HL-60/S4 treated with retinoic acid at 250 ng/mL for 4 days and 3 days (cell line): ENCODE data around the gene FBP2.
"Not testable (repeated sequence)": the region's sequence is repeated elsewhere in the genome, so short reads cannot be mapped to it uniquely, and the experiment has no call there.

Experiments
- in situ Hi-C: fragments of 300-500 bp; cut with MboI; formaldehyde crosslinking; loops from 2 replicates; pipeline ENCODE4 v1.7.0; 2022; ENCODE audit warnings: low sequenced_read_pairs

Gene FBP2

GRCh38 chr9:94606646-94607422 lies 13.2 kb upstream of the FBP2 start:
- in situ Hi-C loops = no loop called here

- in situ Hi-C loops = no loop called here
Observed at GRCh38 chr9:94603259-94604160, 9.9 kb upstream of the FBP2 start.

- in situ Hi-C loops = no loop called here
Observed at GRCh38 chr9:94602666-94603065, 9.0 kb upstream of the FBP2 start.

- in situ Hi-C loops = no loop called here
Observed at GRCh38 chr9:94600715-94601114, 7.1 kb upstream of the FBP2 start.

- in situ Hi-C loops = no loop called here
Observed at GRCh38 chr9:94600258-94600657, 6.6 kb upstream of the FBP2 start.

GRCh38 chr9:94599102-94599501 lies 5.5 kb upstream of the FBP2 start:
- in situ Hi-C loops = no loop called here

- in situ Hi-C loops = not testable (repeated sequence)
Observed at GRCh38 chr9:94592683-94593082, 941 bp downstream of the FBP2 start.

GRCh38 chr9:94591876-94592275 lies 1.7 kb downstream of the FBP2 start:
- in situ Hi-C loops = no loop called here

GRCh38 chr9:94591046-94591545 lies 2.5 kb downstream of the FBP2 start:
- in situ Hi-C loops = not testable (repeated sequence)

GRCh38 chr9:94588681-94589080 lies 4.9 kb downstream of the FBP2 start:
- in situ Hi-C loops = no loop called here

GRCh38 chr9:94586814-94587213 lies 6.8 kb downstream of the FBP2 start:
- in situ Hi-C loops = no loop called here

- in situ Hi-C loops = no loop called here
Observed at GRCh38 chr9:94586316-94586715, 7.3 kb downstream of the FBP2 start.

- in situ Hi-C loops = no loop called here
Observed at GRCh38 chr9:94584555-94584954, 9.1 kb downstream of the FBP2 start.

- in situ Hi-C loops = no loop called here
Observed at GRCh38 chr9:94581728-94582127, 11.9 kb downstream of the FBP2 start.

GRCh38 chr9:94577571-94577970 lies 16.1 kb downstream of the FBP2 start:
- in situ Hi-C loops = no loop called here

- in situ Hi-C loops = no loop called here
Observed at GRCh38 chr9:94577036-94577435, 16.6 kb downstream of the FBP2 start.

- in situ Hi-C loops = no loop called here
Observed at GRCh38 chr9:94576131-94576530, 17.5 kb downstream of the FBP2 start.

- in situ Hi-C loops = no loop called here
Observed at GRCh38 chr9:94568972-94569712, 24.5 kb downstream of the FBP2 start.

- in situ Hi-C loops = no loop called here
Observed at GRCh38 chr9:94568250-94568889, 25.3 kb downstream of the FBP2 start.

GRCh38 chr9:94567271-94567670 lies 26.4 kb downstream of the FBP2 start:
- in situ Hi-C loops = no loop called here

GRCh38 chr9:94566550-94566949 lies 27.1 kb downstream of the FBP2 start:
- in situ Hi-C loops = no loop called here
